GM10248 (cell line): ENCODE data around the gene ARHGEF10L.
A peak's percentile ranks its signal among the peaks of the same experiment; 100 is the strongest.

Source experiments
- CTCF ChIA-PET: fragments of 300-600 bp; sonication (Branson Sonifier 250); formaldehyde crosslinking; extraction: SDS; loops from one replicate; lab custom pipeline; 2021; ENCODE audit warnings: antibody characterized with exemption; lab: Yijun Ruan, JAX
- POLR2A ChIA-PET: fragments of 350-650 bp; sonication (Branson Sonifier 250); formaldehyde crosslinking; extraction: SDS; loops from one replicate; lab custom pipeline; 2020; ENCODE audit warnings: antibody characterized with exemption; lab: Yijun Ruan, JAX
- DNase-seq: peaks from one replicate; pipeline ENCODE4 v3.0.0; 2012; ENCODE audit errors: extremely low spot score
- CTCF ChIP-seq: IDR thresholded peaks from 2 replicates; pipeline ENCODE4 v1.5.1; 2012; ENCODE audit warnings: mild to moderate bottlenecking, low read depth; ENCODE audit errors: extremely low read depth, missing control alignments, control extremely low read depth

The ARHGEF10L gene

GRCh38 chr1:17573518-17574041 lies 34.1 kb downstream of the ARHGEF10L start:
- ChIA-PET POLR2A (no interaction called here), CTCF (interaction anchor here (1.1 to 3.0 kb wide), 6 partner anchors 9 to 71 kb away, joined by 3 to 13 read pairs (median 4); no protein-coding TSS in a partner anchor)
- no peak for DNase-seq
- TF ChIP-seq CTCF = no peak

- POLR2A ChIA-PET = no interaction called here
- DNase-seq = no peak
- no peak for TF ChIP-seq CTCF
- CTCF ChIA-PET = interaction anchor here (0.9 to 3.0 kb wide), 6 partner anchors 10 to 80 kb away, joined by 3 to 13 read pairs (median 4); no protein-coding TSS in a partner anchor
Observed at GRCh38 chr1:17574516-17574915, 35.0 kb downstream of the ARHGEF10L start.

DNA sequence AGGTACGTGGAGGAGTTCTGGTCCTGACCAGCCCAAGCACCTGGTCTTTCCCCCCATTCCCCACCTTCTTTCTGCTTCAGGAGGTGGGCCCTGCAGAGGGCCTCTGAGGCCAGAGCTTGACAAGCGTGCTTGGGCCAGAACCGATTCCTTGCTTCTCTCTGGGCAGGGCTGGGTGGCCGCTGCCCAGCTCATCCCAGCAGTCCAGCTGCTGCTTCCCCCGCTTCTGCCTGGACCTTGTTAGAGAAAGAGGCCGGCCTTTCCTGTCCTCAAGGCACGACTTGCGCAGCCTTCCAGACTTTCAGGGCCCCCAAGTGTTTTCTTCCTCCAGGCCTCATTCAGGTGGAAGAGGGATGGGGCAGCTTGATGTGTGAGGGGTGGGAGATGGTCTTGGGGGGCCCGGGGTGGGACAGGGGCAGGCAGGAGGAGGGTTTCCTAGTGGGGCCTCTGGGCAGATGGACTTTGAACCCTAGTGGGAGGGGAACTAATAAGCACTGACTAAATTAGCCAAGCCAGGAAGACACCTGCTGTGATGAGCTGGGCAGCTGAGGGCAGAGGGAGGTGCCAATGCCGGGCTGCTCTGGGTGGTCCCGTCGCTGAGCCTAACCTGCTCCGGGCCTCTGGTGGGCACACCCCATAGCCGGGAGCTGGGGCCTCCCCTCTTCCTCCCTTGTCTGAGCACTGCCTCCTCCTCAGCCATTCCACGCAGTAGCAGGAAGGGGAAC lies 36.5 kb downstream of the ARHGEF10L start:
- TF ChIP-seq CTCF = no peak
- ChIA-PET CTCF (interaction anchor here (0.9 to 2.0 kb wide), 5 partner anchors 8 to 81 kb away, joined by 3 to 8 read pairs (median 3); no protein-coding TSS in a partner anchor), POLR2A (no interaction called here)
- DNase-seq = no peak

- TF ChIP-seq CTCF = no peak
- ChIA-PET CTCF (interaction anchor here (0.9 to 1.5 kb wide), 3 partner anchors 30 to 82 kb away, joined by 3 read pairs; no protein-coding TSS in a partner anchor), POLR2A (no interaction called here)
- no peak for DNase-seq
Observed at GRCh38 chr1:17576519-17576853, 37.0 kb downstream of the ARHGEF10L start.

- ChIA-PET POLR2A (no interaction called here), CTCF (no interaction called here)
- TF ChIP-seq CTCF = no peak
- DNase-seq = no peak
Observed at GRCh38 chr1:17577907-17578297, 38.4 kb downstream of the ARHGEF10L start.

DNA sequence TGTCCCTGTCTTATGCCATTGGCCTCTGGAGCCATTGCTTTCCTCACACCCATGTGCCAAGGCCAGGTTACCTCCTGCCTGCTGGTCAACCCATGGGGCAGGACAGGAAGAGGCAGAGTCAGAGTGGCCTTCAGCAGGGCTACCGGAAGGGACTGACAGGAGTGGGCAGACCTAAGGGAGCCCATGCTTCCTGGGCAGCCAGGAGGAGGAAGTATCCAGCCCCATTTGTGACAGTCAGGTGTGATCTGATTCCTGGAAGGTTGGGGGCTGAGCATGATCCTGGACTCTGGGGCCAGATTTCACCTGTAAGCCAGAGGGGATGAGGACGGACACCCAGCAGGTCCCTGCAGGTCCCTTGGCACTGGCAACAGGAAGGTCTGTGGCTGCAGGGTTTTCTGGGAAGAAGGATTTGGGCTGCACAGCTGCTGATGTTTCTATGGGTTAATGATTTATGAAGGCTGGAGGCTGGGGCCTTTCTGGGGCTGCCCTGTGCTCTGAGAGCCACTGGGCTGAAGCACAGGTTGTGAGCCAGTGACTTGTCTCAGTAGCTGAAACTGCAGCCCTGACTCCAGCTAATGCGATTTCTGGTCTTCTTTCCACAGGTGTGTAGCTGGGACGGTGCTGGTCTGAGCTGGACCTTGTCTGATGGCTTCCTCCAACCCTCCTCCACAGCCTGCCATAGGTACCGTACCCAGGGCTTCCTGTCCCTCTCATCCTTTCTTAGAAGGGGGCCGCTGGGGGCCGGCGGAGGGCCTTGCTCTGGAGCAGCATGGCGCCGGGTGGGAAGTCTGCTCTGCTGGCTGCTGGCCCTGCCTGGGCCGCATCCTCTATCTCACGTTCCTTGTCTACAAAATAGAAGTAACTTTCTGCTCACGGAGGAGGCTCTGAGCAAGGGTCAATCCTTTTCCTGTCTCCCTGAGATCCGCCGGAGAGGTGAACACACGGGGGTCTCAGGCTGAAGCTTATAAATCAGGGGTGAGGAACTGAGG lies 40.7 kb downstream of the ARHGEF10L start:
- ChIA-PET CTCF (interaction anchor here (1.2 kb wide), 1 partner anchor 78 kb away, joined by 5 read pairs; no protein-coding TSS in a partner anchor), POLR2A (no interaction called here)
- DNase-seq = peak; percentile 41
- no peak for TF ChIP-seq CTCF
